Activated naive CD4-positive, alpha-beta T cell treated with anti-CD3 and anti-CD28 coated beads for 36 hours (primary cell): ENCODE data around the gene KCNQ2. TPM values are rescaled to one million over a fixed set of nuclear protein-coding genes. Genes with fewer than 3 reads are reported as not detected.

Source experiments
- CTCF ChIA-PET: fragments of 350-600 bp; sonication (Branson Sonifier 250); formaldehyde crosslinking; loops from one replicate; lab custom pipeline; 2021; ENCODE audit warnings: antibody characterized with exemption; lab: Charles Lee
- DNase-seq: peaks from one replicate; pipeline ENCODE4 v3.0.0-alpha.2; 2020
- H3K27ac Mint-ChIP-seq: one replicate; pipeline ENCODE4 v1.8.0; 2021; ENCODE audit warnings: mild to moderate bottlenecking, mixed read lengths
- H3K27me3 Mint-ChIP-seq: one replicate; pipeline ENCODE4 v1.8.0; 2021; ENCODE audit warnings: low read depth, mixed read lengths
- H3K36me3 Mint-ChIP-seq: one replicate; pipeline ENCODE4 v1.8.0; 2021; ENCODE audit warnings: low read depth, mixed read lengths
- H3K4me1 Mint-ChIP-seq: one replicate; pipeline ENCODE4 v1.8.0; 2021; ENCODE audit warnings: low read depth, mixed read lengths
- H3K4me3 Mint-ChIP-seq: one replicate; pipeline ENCODE4 v1.8.0; 2021; ENCODE audit warnings: mild to moderate bottlenecking, moderate library complexity, mixed read lengths
- H3K9me3 Mint-ChIP-seq: one replicate; pipeline ENCODE4 v1.8.0; 2021; ENCODE audit warnings: mixed read lengths
- intact Hi-C: fragments of 100-400 bp; cut with micrococcal nuclease; formaldehyde crosslinking; loops from one replicate; pipeline ENCODE4 v1.15.1; 2023
- total RNA-seq, 2 experiments: library from RNA; stranded (reverse); gene quantifications; one replicate each; pipeline ENCODE4 v1.2.3, GENCODE V29; 2021

KCNQ2 gene
- total RNA-seq, 2 experiments from 2014 or later = not detected

GRCh38 chr20:63509088-63509564, 36.7 kb upstream of the KCNQ2 start:
- Mint-ChIP-seq H3K36me3 (no peaks in the 10 kb centered on the region), H3K4me1 (no peaks in the 10 kb centered on the region), H3K9me3 (peaks cover 9% of the 10 kb centered on the region), H3K27ac (no peak overlapping the region), H3K27me3 (peaks cover 36% of the 10 kb centered on the region), H3K4me3 (no peak overlapping the region)
- CTCF ChIA-PET = interaction anchor here (3.6 kb wide), 1 partner anchor 13 kb away, joined by 18 read pairs; no protein-coding TSS in a partner anchor
- DNase-seq = no peak
- intact Hi-C loops = no loop called here

GRCh38 chr20:63508072-63508768, 35.8 kb upstream of the KCNQ2 start:
- Mint-ChIP-seq H3K9me3 (peaks cover 9% of the 10 kb centered on the region), H3K27me3 (peaks cover 33% of the 10 kb centered on the region), H3K4me1 (no peaks in the 10 kb centered on the region), H3K27ac (no peak overlapping the region), H3K4me3 (no peak overlapping the region), H3K36me3 (no peaks in the 10 kb centered on the region)
- DNase-seq = no peak
- intact Hi-C loops = no loop called here
- CTCF ChIA-PET = interaction anchor here (0.9 to 3.6 kb wide), 2 partner anchors 12 to 29 kb away, joined by 3 to 18 read pairs; partner anchors contain the start of gene PTK6

- CTCF ChIA-PET = interaction anchor here (0.9 to 3.6 kb wide), 2 partner anchors 11 to 30 kb away, joined by 3 to 18 read pairs; partner anchors contain the start of gene PTK6
- no peaks in the 10 kb centered on the region for H3K4me1 Mint-ChIP-seq
- H3K4me3 Mint-ChIP-seq = no peak overlapping the region
- DNase-seq = no peak
- intact Hi-C loops = no loop called here
- H3K27ac Mint-ChIP-seq = no peak overlapping the region
- H3K27me3 Mint-ChIP-seq = peaks cover 29% of the 10 kb centered on the region
- no peaks in the 10 kb centered on the region for H3K36me3 Mint-ChIP-seq
- peaks cover 9% of the 10 kb centered on the region for H3K9me3 Mint-ChIP-seq
Observed at GRCh38 chr20:63507083-63507743, 34.8 kb upstream of the KCNQ2 start.

- Mint-ChIP-seq H3K4me1 (no peaks in the 10 kb centered on the region), H3K4me3 (no peak overlapping the region), H3K36me3 (no peaks in the 10 kb centered on the region), H3K27ac (no peak overlapping the region), H3K9me3 (peaks cover 9% of the 10 kb centered on the region), H3K27me3 (peaks cover 30% of the 10 kb centered on the region)
- intact Hi-C loops = no loop called here
- no peak for DNase-seq
- CTCF ChIA-PET = no interaction called here
Observed at GRCh38 chr20:63505723-63506122, 33.3 kb upstream of the KCNQ2 start.

- H3K4me1 Mint-ChIP-seq = no peaks in the 10 kb centered on the region
- intact Hi-C loops = no loop called here
- peaks cover 28% of the 10 kb centered on the region for H3K27me3 Mint-ChIP-seq
- peaks cover 9% of the 10 kb centered on the region for H3K9me3 Mint-ChIP-seq
- CTCF ChIA-PET = no interaction called here
- no peak for DNase-seq
- H3K4me3 Mint-ChIP-seq = no peak overlapping the region
- no peaks in the 10 kb centered on the region for H3K36me3 Mint-ChIP-seq
- no peak overlapping the region for H3K27ac Mint-ChIP-seq
Observed at GRCh38 chr20:63505281-63505680, 32.8 kb upstream of the KCNQ2 start.

- H3K27ac Mint-ChIP-seq = no peak overlapping the region
- H3K27me3 Mint-ChIP-seq = peaks cover 24% of the 10 kb centered on the region
- no peak for DNase-seq
- H3K36me3 Mint-ChIP-seq = no peaks in the 10 kb centered on the region
- no peaks in the 10 kb centered on the region for H3K4me1 Mint-ChIP-seq
- peaks cover 9% of the 10 kb centered on the region for H3K9me3 Mint-ChIP-seq
- CTCF ChIA-PET = no interaction called here
- intact Hi-C loops = no loop called here
- H3K4me3 Mint-ChIP-seq = no peak overlapping the region
Observed at GRCh38 chr20:63504642-63505041, 32.2 kb upstream of the KCNQ2 start.

- intact Hi-C loops = no loop called here
- Mint-ChIP-seq H3K4me3 (no peak overlapping the region), H3K9me3 (peaks cover 9% of the 10 kb centered on the region), H3K36me3 (no peaks in the 10 kb centered on the region), H3K27me3 (peaks cover 18% of the 10 kb centered on the region), H3K27ac (no peak overlapping the region), H3K4me1 (no peaks in the 10 kb centered on the region)
- CTCF ChIA-PET = interaction anchor here (0.6 to 0.7 kb wide), 2 partner anchors 40 to 290 kb away, joined by 3 to 7 read pairs; no protein-coding TSS in a partner anchor
- DNase-seq = no peak
Observed at GRCh38 chr20:63503524-63503923, 31.1 kb upstream of the KCNQ2 start.

GRCh38 chr20:63502671-63503172, 30.3 kb upstream of the KCNQ2 start:
- H3K9me3 Mint-ChIP-seq = peaks cover 9% of the 10 kb centered on the region
- H3K4me1 Mint-ChIP-seq = peaks cover 1% of the 10 kb centered on the region
- peaks cover 13% of the 10 kb centered on the region for H3K27me3 Mint-ChIP-seq
- no peak overlapping the region for H3K4me3 Mint-ChIP-seq
- intact Hi-C loops = no loop called here
- CTCF ChIA-PET = no interaction called here
- no peak for DNase-seq
- no peaks in the 10 kb centered on the region for H3K36me3 Mint-ChIP-seq
- no peak overlapping the region for H3K27ac Mint-ChIP-seq

GRCh38 chr20:63501818-63502670, 29.6 kb upstream of the KCNQ2 start:
- no peak for DNase-seq
- H3K4me3 Mint-ChIP-seq = no peak overlapping the region
- H3K27me3 Mint-ChIP-seq = peaks cover 15% of the 10 kb centered on the region
- CTCF ChIA-PET = no interaction called here
- intact Hi-C loops = no loop called here
- H3K4me1 Mint-ChIP-seq = peaks cover 1% of the 10 kb centered on the region
- no peak overlapping the region for H3K27ac Mint-ChIP-seq
- H3K9me3 Mint-ChIP-seq = peaks cover 9% of the 10 kb centered on the region
- no peaks in the 10 kb centered on the region for H3K36me3 Mint-ChIP-seq

GRCh38 chr20:63500902-63501817, 28.7 kb upstream of the KCNQ2 start:
- Mint-ChIP-seq H3K4me1 (peaks cover 5% of the 10 kb centered on the region), H3K36me3 (no peaks in the 10 kb centered on the region), H3K9me3 (peaks cover 9% of the 10 kb centered on the region), H3K4me3 (no peak overlapping the region), H3K27ac (no peak overlapping the region), H3K27me3 (peaks cover 17% of the 10 kb centered on the region)
- DNase-seq = no peak
- CTCF ChIA-PET = no interaction called here
- intact Hi-C loops = no loop called here

GRCh38 chr20:63500151-63500901, 27.9 kb upstream of the KCNQ2 start:
- H3K9me3 Mint-ChIP-seq = peaks cover 9% of the 10 kb centered on the region
- intact Hi-C loops = no loop called here
- H3K4me1 Mint-ChIP-seq = peaks cover 5% of the 10 kb centered on the region
- no peak for DNase-seq
- H3K4me3 Mint-ChIP-seq = no peak overlapping the region
- H3K27ac Mint-ChIP-seq = no peak overlapping the region
- H3K27me3 Mint-ChIP-seq = peaks cover 18% of the 10 kb centered on the region
- no peaks in the 10 kb centered on the region for H3K36me3 Mint-ChIP-seq
- CTCF ChIA-PET = no interaction called here
